HEK293 (cell line): ENCODE data around the gene ARHGAP35.

ENCODE experiments used
- CTCF ChIP-seq: fragments of 450-650 bp; formaldehyde crosslinking; IDR thresholded peaks from 2 replicates; pipeline ENCODE4 v1.5.1; 2016; ENCODE audit warnings: missing biosample characterization, missing genetic modification characterization
- FEZF1 ChIP-seq: fragments of 450-650 bp; formaldehyde crosslinking; IDR thresholded peaks from 2 replicates; pipeline ENCODE4 v1.5.1; 2016; ENCODE audit warnings: missing biosample characterization, missing genetic modification characterization
- HOXC10 ChIP-seq: sonication (generic); formaldehyde crosslinking; IDR thresholded peaks from 2 replicates; pipeline ENCODE4 v1.8.1; 2023; ENCODE audit warnings: mild to moderate bottlenecking, missing genetic modification reagents
- IKZF3 ChIP-seq: fragments of 450-650 bp; IDR thresholded peaks from 2 replicates; pipeline ENCODE4 v1.5.0; 2018; ENCODE audit warnings: missing biosample characterization, mild to moderate bottlenecking, missing genetic modification characterization, moderate library complexity
- KLF10 ChIP-seq: fragments of 450-650 bp; IDR thresholded peaks from 2 replicates; pipeline ENCODE4 v1.5.1; 2018; ENCODE audit warnings: missing biosample characterization, mild to moderate bottlenecking, missing genetic modification characterization
- MYNN ChIP-seq: fragments of 450-650 bp; formaldehyde crosslinking; IDR thresholded peaks from 2 replicates; pipeline ENCODE4 v1.5.1; 2016; ENCODE audit warnings: missing biosample characterization, missing genetic modification characterization, borderline replicate concordance
- OVOL3 ChIP-seq: fragments of 450-650 bp; formaldehyde crosslinking; IDR thresholded peaks from 2 replicates; pipeline ENCODE4 v1.5.1; 2016; ENCODE audit warnings: missing biosample characterization, missing genetic modification characterization
- REPIN1 ChIP-seq: fragments of 450-650 bp; formaldehyde crosslinking; IDR thresholded peaks from 2 replicates; pipeline ENCODE4 v1.5.1; 2017; ENCODE audit warnings: missing biosample characterization, missing genetic modification characterization, low read depth
- SP2 ChIP-seq: fragments of 450-650 bp; formaldehyde crosslinking; IDR thresholded peaks from 2 replicates; pipeline ENCODE4 v1.5.1; 2016; ENCODE audit warnings: missing biosample characterization, missing genetic modification characterization
- ZBTB17 ChIP-seq: fragments of 450-650 bp; formaldehyde crosslinking; IDR thresholded peaks from 2 replicates; pipeline ENCODE4 v1.5.1; 2016; ENCODE audit warnings: missing biosample characterization, missing genetic modification characterization
- ZNF114 ChIP-seq: fragments of 450-650 bp; formaldehyde crosslinking; IDR thresholded peaks from 2 replicates; pipeline ENCODE4 v1.5.0; 2017; ENCODE audit warnings: missing biosample characterization, missing genetic modification characterization
- ZNF24 ChIP-seq: fragments of 450-650 bp; formaldehyde crosslinking; IDR thresholded peaks from 2 replicates; pipeline ENCODE4 v1.5.1; 2016; ENCODE audit warnings: missing biosample characterization, missing genetic modification characterization
- ZNF335 ChIP-seq: fragments of 450-650 bp; formaldehyde crosslinking; conservative IDR thresholded peaks from 2 replicates; pipeline ENCODE4 v1.5.1; 2016; ENCODE audit warnings: missing biosample characterization, missing genetic modification characterization
- ZNF350 ChIP-seq: fragments of 450-650 bp; formaldehyde crosslinking; IDR thresholded peaks from 2 replicates; pipeline ENCODE4 v1.5.0; 2017; ENCODE audit warnings: missing biosample characterization, mild to moderate bottlenecking, missing genetic modification characterization
- ZNF391 ChIP-seq: fragments of 450-650 bp; formaldehyde crosslinking; IDR thresholded peaks from 2 replicates; pipeline ENCODE4 v1.5.1; 2016; ENCODE audit warnings: low read depth, missing biosample characterization, missing genetic modification characterization, borderline replicate concordance
- ZNF488 ChIP-seq: fragments of 450-650 bp; formaldehyde crosslinking; IDR thresholded peaks from 2 replicates; pipeline ENCODE4 v1.5.1; 2016; ENCODE audit warnings: missing biosample characterization, missing genetic modification characterization
- ZNF501 ChIP-seq: fragments of 450-650 bp; formaldehyde crosslinking; IDR thresholded peaks from 2 replicates; pipeline ENCODE4 v1.5.1; 2016; ENCODE audit warnings: missing biosample characterization, missing genetic modification characterization
- ZNF561 ChIP-seq: fragments of 450-650 bp; IDR thresholded peaks from 2 replicates; pipeline ENCODE4 v1.5.1; 2018; ENCODE audit warnings: missing biosample characterization, missing genetic modification characterization, borderline replicate concordance
- ZNF664 ChIP-seq: fragments of 450-650 bp; formaldehyde crosslinking; IDR thresholded peaks from 2 replicates; pipeline ENCODE4 v1.5.1; 2016; ENCODE audit warnings: missing biosample characterization, missing genetic modification characterization
- ZSCAN23 ChIP-seq: fragments of 450-650 bp; formaldehyde crosslinking; IDR thresholded peaks from 2 replicates; pipeline ENCODE4 v1.5.1; 2016; ENCODE audit warnings: missing biosample characterization, missing genetic modification characterization
- ZXDB ChIP-seq: fragments of 450-650 bp; formaldehyde crosslinking; IDR thresholded peaks from 2 replicates; pipeline ENCODE4 v1.5.1; 2016; ENCODE audit warnings: missing biosample characterization, missing genetic modification characterization
- TF ChIP-seq, protein P1 (sequence below): fragments of 450-650 bp; formaldehyde crosslinking; IDR thresholded peaks from 2 replicates; pipeline ENCODE4 v1.5.1; 2016; ENCODE audit warnings: missing biosample characterization, missing genetic modification characterization, borderline replicate concordance
- TF ChIP-seq, protein P2 (sequence below): fragments of 450-650 bp; formaldehyde crosslinking; IDR thresholded peaks from 2 replicates; pipeline ENCODE4 v1.5.1; 2016; ENCODE audit warnings: missing biosample characterization, missing genetic modification characterization
- TF ChIP-seq, protein P3 (sequence below): fragments of 450-650 bp; formaldehyde crosslinking; IDR thresholded peaks from 2 replicates; pipeline ENCODE4 v1.5.1; 2017; ENCODE audit warnings: missing biosample characterization, missing genetic modification characterization

The ARHGAP35 gene

DNA sequence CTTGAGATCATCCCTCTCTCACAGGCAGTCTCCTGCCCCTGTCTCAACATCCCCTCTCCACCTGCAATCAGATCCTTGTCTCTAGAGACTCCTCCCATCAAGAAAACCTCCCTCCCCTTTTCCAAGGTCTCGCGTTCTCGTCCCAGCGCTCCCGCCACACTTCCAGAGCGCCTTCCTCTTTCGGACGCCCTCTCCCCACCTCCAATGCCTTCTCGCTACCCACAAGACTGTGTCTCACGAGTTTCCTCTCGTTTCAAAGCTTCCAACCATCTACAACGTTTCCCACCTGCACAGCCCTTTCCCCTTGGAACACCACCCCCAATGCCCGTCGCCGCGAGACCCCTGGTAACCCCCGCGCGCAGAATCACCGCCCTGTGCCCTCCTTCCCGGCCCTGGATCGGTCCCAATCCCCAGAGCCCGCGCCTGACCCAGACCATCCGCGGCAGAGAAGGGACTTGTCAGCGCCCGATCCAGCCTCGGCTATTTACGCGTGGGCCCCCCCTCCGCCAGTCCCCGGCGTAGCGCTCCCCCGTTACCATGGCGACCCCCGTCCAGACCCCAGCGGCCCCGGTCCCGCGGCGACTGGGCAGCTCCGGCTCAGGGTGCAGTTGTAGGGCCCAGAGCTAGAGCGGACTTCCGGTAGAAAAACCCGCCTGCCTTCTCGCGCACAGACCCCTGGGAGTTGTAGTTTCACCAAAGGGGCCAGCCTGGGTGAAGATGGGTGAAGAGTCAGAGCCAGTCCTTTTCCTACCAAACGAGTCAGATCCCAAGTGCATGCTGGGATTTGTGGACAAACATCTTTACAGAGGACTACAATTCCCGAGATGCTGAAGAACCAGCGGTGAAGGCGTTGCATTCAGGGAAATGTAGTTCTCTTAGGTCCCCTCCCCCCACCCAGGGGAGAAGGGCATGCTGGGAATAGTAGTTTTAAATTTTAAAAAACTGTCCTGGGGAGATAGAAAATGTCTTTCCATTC, 10.3 kb upstream of the ARHGAP35 start, which contains the start of gene AP2S1 (continued):
- TF ChIP-seq KLF10 (peak; percentile 83), ZNF561 (tag by site-specific recombination) (peak; percentile 44; the same call in 1 of the 2 replicates), ZBTB17 (tag by site-specific recombination) (peak; percentile 97), OVOL3 (tag by site-specific recombination) (0 out of 2 replicates have a peak, but pooled peaks have one; percentile 54), SP2 (tag by site-specific recombination) (peak; percentile 74), ZNF664 (0 out of 2 replicates have a peak, but pooled peaks have one; percentile 4), ZNF501 (tag by site-specific recombination) (peak; percentile 98), FEZF1 (tag by site-specific recombination) (no peak; the same call in 1 of the 2 replicates), ZNF391 (tag by site-specific recombination) (peak; percentile 90), MYNN (tag by site-specific recombination) (peak; percentile 29; the same call in 1 of the 2 replicates), REPIN1 (tag by site-specific recombination) (peak; percentile 89; the same call in 1 of the 2 replicates), HOXC10 (no peak), ZNF488 (tag by site-specific recombination) (no peak), CTCF (peak; percentile 39; the same call in 1 of the 2 replicates), ZXDB (peak; percentile 95), IKZF3 (peak; percentile 68), ZNF335 (tag by site-specific recombination) (peak; percentile 98), ZNF350 (tag by site-specific recombination) (no peak), ZSCAN23 (tag by site-specific recombination) (peak; percentile 84; the same call in 1 of the 2 replicates), ZNF114 (no peak), ZNF24 (peak; percentile 46)
- TF ChIP-seq, protein P1, sequence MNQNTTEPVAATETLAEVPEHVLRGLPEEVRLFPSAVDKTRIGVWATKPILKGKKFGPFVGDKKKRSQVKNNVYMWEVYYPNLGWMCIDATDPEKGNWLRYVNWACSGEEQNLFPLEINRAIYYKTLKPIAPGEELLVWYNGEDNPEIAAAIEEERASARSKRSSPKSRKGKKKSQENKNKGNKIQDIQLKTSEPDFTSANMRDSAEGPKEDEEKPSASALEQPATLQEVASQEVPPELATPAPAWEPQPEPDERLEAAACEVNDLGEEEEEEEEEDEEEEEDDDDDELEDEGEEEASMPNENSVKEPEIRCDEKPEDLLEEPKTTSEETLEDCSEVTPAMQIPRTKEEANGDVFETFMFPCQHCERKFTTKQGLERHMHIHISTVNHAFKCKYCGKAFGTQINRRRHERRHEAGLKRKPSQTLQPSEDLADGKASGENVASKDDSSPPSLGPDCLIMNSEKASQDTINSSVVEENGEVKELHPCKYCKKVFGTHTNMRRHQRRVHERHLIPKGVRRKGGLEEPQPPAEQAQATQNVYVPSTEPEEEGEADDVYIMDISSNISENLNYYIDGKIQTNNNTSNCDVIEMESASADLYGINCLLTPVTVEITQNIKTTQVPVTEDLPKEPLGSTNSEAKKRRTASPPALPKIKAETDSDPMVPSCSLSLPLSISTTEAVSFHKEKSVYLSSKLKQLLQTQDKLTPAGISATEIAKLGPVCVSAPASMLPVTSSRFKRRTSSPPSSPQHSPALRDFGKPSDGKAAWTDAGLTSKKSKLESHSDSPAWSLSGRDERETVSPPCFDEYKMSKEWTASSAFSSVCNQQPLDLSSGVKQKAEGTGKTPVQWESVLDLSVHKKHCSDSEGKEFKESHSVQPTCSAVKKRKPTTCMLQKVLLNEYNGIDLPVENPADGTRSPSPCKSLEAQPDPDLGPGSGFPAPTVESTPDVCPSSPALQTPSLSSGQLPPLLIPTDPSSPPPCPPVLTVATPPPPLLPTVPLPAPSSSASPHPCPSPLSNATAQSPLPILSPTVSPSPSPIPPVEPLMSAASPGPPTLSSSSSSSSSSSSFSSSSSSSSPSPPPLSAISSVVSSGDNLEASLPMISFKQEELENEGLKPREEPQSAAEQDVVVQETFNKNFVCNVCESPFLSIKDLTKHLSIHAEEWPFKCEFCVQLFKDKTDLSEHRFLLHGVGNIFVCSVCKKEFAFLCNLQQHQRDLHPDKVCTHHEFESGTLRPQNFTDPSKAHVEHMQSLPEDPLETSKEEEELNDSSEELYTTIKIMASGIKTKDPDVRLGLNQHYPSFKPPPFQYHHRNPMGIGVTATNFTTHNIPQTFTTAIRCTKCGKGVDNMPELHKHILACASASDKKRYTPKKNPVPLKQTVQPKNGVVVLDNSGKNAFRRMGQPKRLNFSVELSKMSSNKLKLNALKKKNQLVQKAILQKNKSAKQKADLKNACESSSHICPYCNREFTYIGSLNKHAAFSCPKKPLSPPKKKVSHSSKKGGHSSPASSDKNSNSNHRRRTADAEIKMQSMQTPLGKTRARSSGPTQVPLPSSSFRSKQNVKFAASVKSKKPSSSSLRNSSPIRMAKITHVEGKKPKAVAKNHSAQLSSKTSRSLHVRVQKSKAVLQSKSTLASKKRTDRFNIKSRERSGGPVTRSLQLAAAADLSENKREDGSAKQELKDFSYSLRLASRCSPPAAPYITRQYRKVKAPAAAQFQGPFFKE (tag by site-specific recombination), result no peak
- TF ChIP-seq, protein P2, sequence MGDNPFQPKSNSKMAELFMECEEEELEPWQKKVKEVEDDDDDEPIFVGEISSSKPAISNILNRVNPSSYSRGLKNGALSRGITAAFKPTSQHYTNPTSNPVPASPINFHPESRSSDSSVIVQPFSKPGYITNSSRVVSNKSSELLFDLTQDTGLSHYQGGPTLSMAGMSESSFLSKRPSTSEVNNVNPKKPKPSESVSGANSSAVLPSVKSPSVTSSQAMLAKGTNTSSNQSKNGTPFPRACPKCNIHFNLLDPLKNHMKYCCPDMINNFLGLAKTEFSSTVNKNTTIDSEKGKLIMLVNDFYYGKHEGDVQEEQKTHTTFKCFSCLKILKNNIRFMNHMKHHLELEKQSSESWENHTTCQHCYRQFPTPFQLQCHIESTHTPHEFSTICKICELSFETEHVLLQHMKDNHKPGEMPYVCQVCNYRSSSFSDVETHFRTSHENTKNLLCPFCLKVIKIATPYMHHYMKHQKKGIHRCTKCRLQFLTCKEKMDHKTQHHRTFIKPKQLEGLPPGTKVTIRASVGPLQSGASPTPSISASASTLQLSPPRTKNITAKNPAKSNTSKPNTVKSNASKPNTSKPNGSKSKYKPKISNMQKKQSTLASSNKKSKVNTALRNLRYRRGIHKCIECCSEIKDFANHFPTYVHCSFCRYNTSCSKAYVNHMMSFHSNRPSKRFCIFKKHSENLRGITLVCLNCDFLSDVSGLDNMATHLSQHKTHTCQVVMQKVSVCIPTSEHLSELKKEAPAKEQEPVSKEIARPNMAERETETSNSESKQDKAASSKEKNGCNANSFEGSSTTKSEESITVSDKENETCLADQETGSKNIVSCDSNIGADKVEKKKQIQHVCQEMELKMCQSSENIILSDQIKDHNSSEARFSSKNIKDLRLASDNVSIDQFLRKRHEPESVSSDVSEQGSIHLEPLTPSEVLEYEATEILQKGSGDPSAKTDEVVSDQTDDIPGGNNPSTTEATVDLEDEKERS (tag by site-specific recombination), result peak; percentile 37; the same call in 1 of the 2 replicates
- TF ChIP-seq, protein P3, sequence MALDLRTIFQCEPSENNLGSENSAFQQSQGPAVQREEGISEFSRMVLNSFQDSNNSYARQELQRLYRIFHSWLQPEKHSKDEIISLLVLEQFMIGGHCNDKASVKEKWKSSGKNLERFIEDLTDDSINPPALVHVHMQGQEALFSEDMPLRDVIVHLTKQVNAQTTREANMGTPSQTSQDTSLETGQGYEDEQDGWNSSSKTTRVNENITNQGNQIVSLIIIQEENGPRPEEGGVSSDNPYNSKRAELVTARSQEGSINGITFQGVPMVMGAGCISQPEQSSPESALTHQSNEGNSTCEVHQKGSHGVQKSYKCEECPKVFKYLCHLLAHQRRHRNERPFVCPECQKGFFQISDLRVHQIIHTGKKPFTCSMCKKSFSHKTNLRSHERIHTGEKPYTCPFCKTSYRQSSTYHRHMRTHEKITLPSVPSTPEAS (tag by site-specific recombination), result peak; percentile 59; the same call in 1 of the 2 replicates
